Ishikawa (cell line): Measurements from ENCODE around the gene FRAT1.

Experiments
- CEBPB ChIP-seq: IDR thresholded peaks from 2 replicates; pipeline ENCODE4 v1.6.1; 2012
- CREB1 ChIP-seq: IDR thresholded peaks from 2 replicates; pipeline ENCODE4 v1.6.1; 2012; ENCODE audit warnings: low read depth
- EGR1 ChIP-seq: IDR thresholded peaks from 2 replicates; pipeline ENCODE4 v1.6.1; 2012
- RAD21 ChIP-seq: IDR thresholded peaks from 2 replicates; pipeline ENCODE4 v1.6.1; 2012; ENCODE audit warnings: low read depth
- TCF12 ChIP-seq: IDR thresholded peaks from 2 replicates; pipeline ENCODE4 v1.6.1; 2012; ENCODE audit warnings: low read depth
- ZBTB7A ChIP-seq: IDR thresholded peaks from 2 replicates; pipeline ENCODE4 v1.6.1; 2012; ENCODE audit warnings: low read depth

Gene FRAT1

DNA sequence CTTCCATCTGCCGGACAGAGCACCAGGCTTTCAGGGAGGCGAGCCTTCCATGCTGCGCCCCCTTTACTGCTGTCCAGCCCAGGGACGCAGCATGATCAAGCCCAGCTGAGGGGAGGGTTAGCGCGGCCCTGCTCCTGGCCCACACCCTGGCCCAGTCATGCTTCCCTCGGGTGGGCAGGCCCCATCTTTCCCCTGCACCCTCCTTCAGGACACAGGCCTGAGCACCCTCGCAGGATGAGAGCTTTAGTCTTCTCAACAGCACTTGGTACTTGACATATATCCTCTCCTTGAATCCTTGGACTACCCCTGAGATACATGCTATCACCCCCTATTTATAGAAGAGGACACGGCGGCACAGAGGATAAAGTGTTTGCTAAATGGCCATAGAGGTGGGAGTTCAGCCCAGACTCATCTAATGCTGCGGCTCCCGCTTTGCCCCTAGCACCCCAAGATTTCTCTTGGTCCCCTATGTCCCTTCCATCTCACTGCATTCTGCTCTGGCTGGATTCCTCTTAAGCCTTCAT, 48.1 kb downstream of the FRAT1 start:
- no peak for TF ChIP-seq CREB1
- TF ChIP-seq RAD21, result no peak
- no peak for TF ChIP-seq CEBPB
- no peak for TF ChIP-seq EGR1
- no peak for TF ChIP-seq ZBTB7A
- no peak for TF ChIP-seq TCF12
